ENCODE measurements around the gene GADD45A.
A peak's percentile ranks its signal among the peaks of the same experiment; 100 is the strongest.
"Not testable (repeated sequence)": the region's sequence is repeated elsewhere in the genome, so short reads cannot be mapped to it uniquely, and the experiment has no call there.

Gene GADD45A

GRCh38 chr1:67685067-67685557, at the start of gene GADD45A:
TSS of gene GADD45A (plus strand) at chr1:67685201. CDS start at chr1:67685495, 294 bp downstream.
- DNase-seq: peak; percentile 63 to 99 (median 97)

GRCh38 chr1:67636146-67636545, 48.9 kb upstream of the GADD45A start:
- no peak for DNase-seq

GRCh38 chr1:67639361-67639760, 45.6 kb upstream of the GADD45A start:
- DNase-seq: no peak

GRCh38 chr1:67642629-67643028, 42.4 kb upstream of the GADD45A start:
- no peak for DNase-seq

- DNase-seq: no peak
These were observed 40.4 kb upstream of the GADD45A start for GRCh38 chr1:67644566-67644965.

- DNase-seq: no peak
These were observed 39.4 kb upstream of the GADD45A start for GRCh38 chr1:67645495-67646144.

GRCh38 chr1:67646145-67647035, 38.6 kb upstream of the GADD45A start:
- DNase-seq: no peak

GRCh38 chr1:67647036-67647798, 37.8 kb upstream of the GADD45A start:
- DNase-seq: peak in 1 of 56 donors; percentile 4

GRCh38 chr1:67647814-67648358, 37.1 kb upstream of the GADD45A start:
- no peak for DNase-seq

GRCh38 chr1:67648582-67649326, 36.2 kb upstream of the GADD45A start:
- no peak for DNase-seq

- DNase-seq: no peak
These were observed 34.9 kb upstream of the GADD45A start for GRCh38 chr1:67650061-67650460.

- DNase-seq: no peak
These were observed 34.0 kb upstream of the GADD45A start for GRCh38 chr1:67651031-67651430.

GRCh38 chr1:67652800-67653199, 32.2 kb upstream of the GADD45A start:
- no peak for DNase-seq

- no peak for DNase-seq
These were observed 31.7 kb upstream of the GADD45A start for GRCh38 chr1:67653304-67653703.

- DNase-seq: no peak
These were observed 29.4 kb upstream of the GADD45A start for GRCh38 chr1:67655581-67655980.

- DNase-seq: not testable (repeated sequence)
These were observed 27.8 kb upstream of the GADD45A start for GRCh38 chr1:67657152-67657551.

- no peak for DNase-seq
These were observed 25.8 kb upstream of the GADD45A start for GRCh38 chr1:67659229-67659628.

GRCh38 chr1:67662884-67663283, 22.1 kb upstream of the GADD45A start:
- no peak for DNase-seq

GRCh38 chr1:67664048-67664447, 21.0 kb upstream of the GADD45A start:
- DNase-seq: no peak

GRCh38 chr1:67665307-67665706, 19.7 kb upstream of the GADD45A start:
- not testable (repeated sequence) for DNase-seq

- DNase-seq: no peak
These were observed 18.4 kb upstream of the GADD45A start for GRCh38 chr1:67666636-67667035.

Measured in amygdala (tissue), 56 donors.